ENCODE results near the gene CLPTM1L.

GRCh38 chr5:1333986-1334385 is 10.9 kb downstream of the CLPTM1L start:
- no peak for TF ChIP-seq CTCF (IDR thresholded peaks at IDR 0.05)
- TF ChIP-seq CBX8 (IDR thresholded peaks at IDR 0.05): no peak
- TF ChIP-seq SMC3 (IDR thresholded peaks at IDR 0.05): no peak
- TF ChIP-seq POLR2A (IDR thresholded peaks at IDR 0.05; ENCODE audit: low read length): no peak
- TF ChIP-seq, protein P1, sequence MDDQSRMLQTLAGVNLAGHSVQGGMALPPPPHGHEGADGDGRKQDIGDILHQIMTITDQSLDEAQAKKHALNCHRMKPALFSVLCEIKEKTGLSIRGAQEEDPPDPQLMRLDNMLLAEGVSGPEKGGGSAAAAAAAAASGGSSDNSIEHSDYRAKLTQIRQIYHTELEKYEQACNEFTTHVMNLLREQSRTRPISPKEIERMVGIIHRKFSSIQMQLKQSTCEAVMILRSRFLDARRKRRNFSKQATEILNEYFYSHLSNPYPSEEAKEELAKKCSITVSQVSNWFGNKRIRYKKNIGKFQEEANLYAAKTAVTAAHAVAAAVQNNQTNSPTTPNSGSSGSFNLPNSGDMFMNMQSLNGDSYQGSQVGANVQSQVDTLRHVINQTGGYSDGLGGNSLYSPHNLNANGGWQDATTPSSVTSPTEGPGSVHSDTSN (IDR thresholded peaks at IDR 0.05): no peak
